Karpas-422 (cell line): Measurements from ENCODE around the gene CLEC4C. TPM values are rescaled to one million over a fixed set of nuclear protein-coding genes. Genes with fewer than 3 reads are reported as not detected.
"Not testable (repeated sequence)": the region's sequence is repeated elsewhere in the genome, so short reads cannot be mapped to it uniquely, and the experiment has no call there.

Source experiments
- DNase-seq: peaks from one replicate; pipeline ENCODE4 v3.0.0-alpha.2; 2015
- H2AFZ ChIP-seq: fragments of 200-600 bp; sonication (generic); 2 replicates; pipeline ENCODE4 v1.6.1; 2014; ENCODE audit warnings: antibody characterized with exemption, low read length, mixed read lengths
- H3K27ac ChIP-seq: fragments of 200-600 bp; sonication (generic); 2 replicates; pipeline ENCODE4 v1.5.1; 2014; ENCODE audit warnings: mild to moderate bottlenecking, low read length, moderate library complexity
- H3K27me3 ChIP-seq: fragments of 200-600 bp; sonication (generic); 2 replicates; pipeline ENCODE4 v1.6.1; 2014; ENCODE audit warnings: low read length, mixed read lengths
- H3K36me3 ChIP-seq: fragments of 200-600 bp; sonication (generic); 2 replicates; pipeline ENCODE4 v1.6.1; 2014; ENCODE audit warnings: low read length, mixed read lengths; ENCODE audit not compliant: insufficient read depth
- H3K4me1 ChIP-seq: fragments of 200-600 bp; sonication (generic); 2 replicates; pipeline ENCODE4 v1.6.1; 2014; ENCODE audit warnings: mild to moderate bottlenecking, low read length, mixed read lengths
- H3K4me2 ChIP-seq: fragments of 200-600 bp; sonication (generic); 2 replicates; pipeline ENCODE4 v1.6.1; 2014; ENCODE audit warnings: low read length, low read depth, mild to moderate bottlenecking; ENCODE audit not compliant: poor library complexity, severe bottlenecking
- H3K4me3 ChIP-seq: fragments of 200-600 bp; sonication (generic); 2 replicates; pipeline ENCODE4 v1.5.1; 2014; ENCODE audit warnings: mild to moderate bottlenecking, antibody characterized with exemption, low read length, mixed read lengths
- H3K79me2 ChIP-seq: fragments of 200-600 bp; sonication (generic); 2 replicates; pipeline ENCODE4 v1.6.1; 2014; ENCODE audit warnings: mild to moderate bottlenecking, low read length, mixed read lengths
- H3K9ac ChIP-seq: fragments of 200-600 bp; sonication (generic); 2 replicates; pipeline ENCODE4 v1.6.0; 2014; ENCODE audit warnings: low read length
- H3K9me2 ChIP-seq: fragments of 200-600 bp; sonication (generic), shearing (Covaris generic); replicated peaks from 2 replicates; pipeline ENCODE4 v1.6.0; 2014; ENCODE audit warnings: mild to moderate bottlenecking, low read length, moderate library complexity; ENCODE audit not compliant: insufficient read depth
- H3K9me3 ChIP-seq: fragments of 300-700, 200-600 bp; sonication (generic); 2 replicates; pipeline ENCODE4 v1.6.1; 2014; ENCODE audit warnings: low read length, mixed read lengths
- H4K20me1 ChIP-seq: fragments of 200-600 bp; sonication (generic); 2 replicates; pipeline ENCODE4 v1.6.1; 2014; ENCODE audit warnings: mild to moderate bottlenecking, antibody characterized with exemption, low read length, low read depth; ENCODE audit not compliant: insufficient read depth
- total RNA-seq: library from RNA; depleted of rRNA; stranded (reverse); fragments of >200 nt; shearing (Covaris generic); gene quantifications from 2 replicates; pipeline ENCODE4 v1.2.3, GENCODE V29; 2014; ENCODE audit warnings: low replicate concordance

The CLEC4C gene
- total RNA-seq, 1 experiment from 2014 or later, result not detected

DNA sequence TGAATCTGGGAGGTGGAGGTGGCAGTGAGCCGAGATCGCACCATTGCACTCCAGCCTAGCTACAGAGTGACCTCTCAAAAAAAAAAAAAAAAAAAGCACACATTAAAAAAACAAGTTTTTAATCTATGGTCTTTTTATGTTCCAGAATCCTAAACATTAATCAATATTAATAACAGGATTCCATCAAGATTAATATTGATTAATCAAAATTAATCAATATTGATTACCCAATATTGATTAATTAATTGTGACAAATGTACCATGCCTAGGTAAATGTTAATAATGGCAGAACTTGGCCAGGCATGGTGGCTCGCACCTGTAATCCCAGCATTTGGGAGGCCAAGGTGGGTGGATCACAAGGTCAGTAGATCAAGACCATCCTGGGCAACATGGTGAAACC is 34.1 kb upstream of the CLEC4C start:
- Histone ChIP-seq H3K36me3 (no peaks in the 10 kb centered on the region), H2AFZ (no peak overlapping the region), H3K9ac (no peak overlapping the region), H3K79me2 (no peaks in the 10 kb centered on the region), H3K27ac (no peak overlapping the region), H4K20me1 (no peaks in the 10 kb centered on the region), H3K4me3 (no peak overlapping the region), H3K4me1 (no peaks in the 10 kb centered on the region), H3K27me3 (no peaks in the 10 kb centered on the region), H3K9me2 (no peaks in the 10 kb centered on the region), H3K4me2 (no peak overlapping the region), H3K9me3 (no peaks in the 10 kb centered on the region)
- DNase-seq, result no peak

- H3K4me2 ChIP-seq, result no peak overlapping the region
- no peak overlapping the region for H3K9ac ChIP-seq
- no peak overlapping the region for H2AFZ ChIP-seq
- H3K27me3 ChIP-seq, result no peaks in the 10 kb centered on the region
- no peak overlapping the region for H3K27ac ChIP-seq
- H3K4me1 ChIP-seq, result no peaks in the 10 kb centered on the region
- H3K9me2 ChIP-seq, result no peaks in the 10 kb centered on the region
- H3K79me2 ChIP-seq, result no peaks in the 10 kb centered on the region
- H3K4me3 ChIP-seq, result no peak overlapping the region
- no peak for DNase-seq
- no peaks in the 10 kb centered on the region for H3K9me3 ChIP-seq
- H4K20me1 ChIP-seq, result no peaks in the 10 kb centered on the region
- H3K36me3 ChIP-seq, result no peaks in the 10 kb centered on the region
Observed at GRCh38 chr12:7769999-7770398, 22.8 kb upstream of the CLEC4C start.

DNA sequence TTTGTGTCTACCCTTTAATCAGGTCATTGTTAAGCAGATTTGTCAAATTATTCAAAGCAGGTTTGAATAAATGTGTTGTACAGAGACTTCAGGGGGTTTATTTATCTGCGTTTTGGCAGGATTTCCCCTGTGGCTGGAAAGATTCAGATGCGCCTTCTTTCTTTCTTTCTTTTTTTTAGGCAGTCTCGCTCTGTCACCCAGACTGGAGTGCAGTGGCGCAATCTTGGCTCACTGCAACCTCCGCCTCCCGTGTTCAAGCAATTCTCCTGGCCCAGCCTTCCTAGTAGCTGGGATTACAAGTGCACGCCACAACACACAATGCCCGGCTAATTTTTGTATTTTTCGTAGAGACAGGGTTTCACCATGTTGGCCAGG is 11.6 kb upstream of the CLEC4C start:
- Histone ChIP-seq H3K4me3 (no peak overlapping the region), H4K20me1 (no peaks in the 10 kb centered on the region), H3K9me3 (no peaks in the 10 kb centered on the region), H3K27ac (no peak overlapping the region), H3K27me3 (no peaks in the 10 kb centered on the region), H2AFZ (no peak overlapping the region), H3K4me2 (no peak overlapping the region), H3K9ac (no peak overlapping the region), H3K4me1 (no peaks in the 10 kb centered on the region), H3K36me3 (no peaks in the 10 kb centered on the region), H3K9me2 (no peaks in the 10 kb centered on the region), H3K79me2 (no peaks in the 10 kb centered on the region)
- no peak for DNase-seq

DNA sequence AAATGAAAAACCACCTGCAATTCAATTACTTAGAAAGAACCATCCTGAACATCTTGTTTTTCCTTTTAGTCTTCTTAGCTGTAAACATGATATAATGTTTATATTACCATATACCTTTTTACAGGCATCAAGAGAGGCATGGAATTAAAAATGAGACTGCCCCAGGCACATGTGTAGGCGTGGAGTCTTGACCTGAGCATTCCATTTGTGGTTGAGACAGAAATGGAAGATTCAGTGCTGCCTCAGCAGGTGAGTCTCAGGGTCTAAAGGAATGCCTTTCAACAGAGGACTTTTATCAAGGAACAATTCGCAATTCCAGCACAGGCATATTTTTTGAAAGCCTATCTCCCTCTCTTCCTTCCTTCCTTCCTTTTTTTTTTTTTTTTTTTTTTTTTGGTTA is 9.8 kb upstream of the CLEC4C start:
- Histone ChIP-seq H4K20me1 (no peaks in the 10 kb centered on the region), H3K9ac (no peak overlapping the region), H2AFZ (no peak overlapping the region), H3K4me3 (no peak overlapping the region), H3K4me1 (no peaks in the 10 kb centered on the region), H3K27ac (no peak overlapping the region), H3K79me2 (no peaks in the 10 kb centered on the region), H3K36me3 (no peaks in the 10 kb centered on the region), H3K27me3 (no peaks in the 10 kb centered on the region), H3K4me2 (no peak overlapping the region), H3K9me2 (no peaks in the 10 kb centered on the region), H3K9me3 (no peaks in the 10 kb centered on the region)
- no peak for DNase-seq

DNA sequence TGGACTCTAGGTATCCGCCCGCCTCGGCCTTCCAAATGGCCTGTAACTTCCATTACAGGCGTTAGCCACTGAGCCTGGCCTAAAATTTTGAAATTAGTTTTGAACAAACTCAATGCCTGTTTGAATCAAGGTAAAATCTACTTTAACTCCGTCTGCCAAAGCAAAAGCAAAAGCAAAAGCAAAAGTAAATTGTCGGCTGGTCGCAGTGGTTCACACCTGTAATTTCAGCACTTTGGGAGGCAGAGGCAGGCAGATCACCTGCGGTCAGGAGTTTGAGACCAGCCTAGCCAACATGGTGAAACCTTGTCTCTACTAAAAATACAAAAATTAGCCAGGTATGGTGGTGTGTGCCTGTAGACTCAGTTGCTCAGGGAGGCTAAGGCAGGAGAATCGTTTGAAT is 8.5 kb upstream of the CLEC4C start:
- not testable (repeated sequence) for H3K9me2 ChIP-seq, H3K9ac ChIP-seq, H3K9me3 ChIP-seq, H3K27me3 ChIP-seq, DNase-seq, H3K4me1 ChIP-seq, H2AFZ ChIP-seq, H3K4me3 ChIP-seq, H4K20me1 ChIP-seq, H3K36me3 ChIP-seq, H3K79me2 ChIP-seq, H3K4me2 ChIP-seq, H3K27ac ChIP-seq

- DNase-seq, result not testable (repeated sequence)
Observed at GRCh38 chr12:7751941-7752922, 5.1 kb upstream of the CLEC4C start.

DNA sequence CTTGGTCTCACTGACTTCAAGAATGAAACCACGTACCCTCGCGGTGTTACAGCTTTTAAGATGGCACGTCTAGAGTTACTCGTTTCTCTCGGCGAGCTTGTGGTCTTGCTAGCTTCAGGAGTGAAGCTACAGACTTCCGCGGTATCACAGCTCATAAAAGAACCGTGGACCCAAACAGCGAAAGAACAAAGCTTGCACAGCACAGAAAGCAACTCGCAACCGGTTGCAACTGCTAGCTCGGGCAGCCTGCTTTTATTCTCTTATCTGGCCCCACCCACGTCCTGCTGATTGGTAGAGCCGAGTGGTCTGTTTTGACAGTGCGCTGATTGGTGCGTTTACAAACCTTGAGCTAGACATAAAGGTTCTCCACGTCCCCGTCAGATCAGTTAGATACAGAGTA is 4.2 kb upstream of the CLEC4C start:
- H3K9ac ChIP-seq, result no peak overlapping the region
- no peaks in the 10 kb centered on the region for H3K27me3 ChIP-seq
- DNase-seq, result no peak
- no peaks in the 10 kb centered on the region for H4K20me1 ChIP-seq
- no peak overlapping the region for H3K27ac ChIP-seq
- no peak overlapping the region for H3K4me2 ChIP-seq
- H3K9me2 ChIP-seq, result no peaks in the 10 kb centered on the region
- H3K9me3 ChIP-seq, result no peaks in the 10 kb centered on the region
- no peak overlapping the region for H3K4me3 ChIP-seq
- no peaks in the 10 kb centered on the region for H3K36me3 ChIP-seq
- no peaks in the 10 kb centered on the region for H3K79me2 ChIP-seq
- H2AFZ ChIP-seq, result no peak overlapping the region
- no peaks in the 10 kb centered on the region for H3K4me1 ChIP-seq

More at GRCh38 chr12:7751941-7752922, 5.1 kb upstream of the CLEC4C start:
- not testable (repeated sequence) for H3K9me2 ChIP-seq, H3K27me3 ChIP-seq, H3K4me1 ChIP-seq, H3K4me2 ChIP-seq, H2AFZ ChIP-seq, H3K4me3 ChIP-seq, H3K27ac ChIP-seq, H3K9ac ChIP-seq, H4K20me1 ChIP-seq, H3K9me3 ChIP-seq, H3K36me3 ChIP-seq, H3K79me2 ChIP-seq

DNA sequence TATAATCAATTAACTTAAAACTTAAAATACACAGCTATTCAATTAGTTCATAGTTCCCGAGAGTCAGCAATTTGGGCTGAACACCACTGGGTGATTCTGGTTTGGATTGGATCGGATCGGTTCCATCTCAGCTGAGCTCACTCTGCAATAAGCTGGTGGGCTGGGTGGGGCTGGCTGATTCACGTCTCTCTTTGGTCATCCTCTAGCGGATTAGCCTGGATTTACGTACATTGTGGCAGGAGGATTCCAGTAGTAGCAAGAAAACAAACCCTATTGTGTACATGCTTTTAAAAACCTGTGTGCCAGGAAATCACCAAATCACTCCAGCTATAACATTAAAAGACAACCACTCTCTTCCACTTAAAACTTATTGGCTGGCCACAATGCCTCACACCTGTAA is 3.2 kb upstream of the CLEC4C start:
- H3K9ac ChIP-seq, result no peak overlapping the region
- H3K27ac ChIP-seq, result no peak overlapping the region
- DNase-seq, result no peak
- no peaks in the 10 kb centered on the region for H3K36me3 ChIP-seq
- H3K27me3 ChIP-seq, result no peaks in the 10 kb centered on the region
- no peaks in the 10 kb centered on the region for H3K9me3 ChIP-seq
- no peaks in the 10 kb centered on the region for H4K20me1 ChIP-seq
- no peak overlapping the region for H2AFZ ChIP-seq
- no peak overlapping the region for H3K4me2 ChIP-seq
- no peaks in the 10 kb centered on the region for H3K4me1 ChIP-seq
- H3K9me2 ChIP-seq, result no peaks in the 10 kb centered on the region
- no peaks in the 10 kb centered on the region for H3K79me2 ChIP-seq
- no peak overlapping the region for H3K4me3 ChIP-seq
